GM19467 (cell line): Measurements from ENCODE around the gene RRAS2.
"Not testable (repeated sequence)": the region's sequence is repeated elsewhere in the genome, so short reads cannot be mapped to it uniquely, and the experiment has no call there.

Experiments used
- ATAC-seq: cut with Tn5 transposase; IDR thresholded peaks from one replicate; pipeline ENCODE4 v1.9.1; 2021; ENCODE audit warnings: mild to moderate bottlenecking, moderate library complexity; ENCODE audit not compliant: unreplicated experiment

Gene RRAS2

DNA sequence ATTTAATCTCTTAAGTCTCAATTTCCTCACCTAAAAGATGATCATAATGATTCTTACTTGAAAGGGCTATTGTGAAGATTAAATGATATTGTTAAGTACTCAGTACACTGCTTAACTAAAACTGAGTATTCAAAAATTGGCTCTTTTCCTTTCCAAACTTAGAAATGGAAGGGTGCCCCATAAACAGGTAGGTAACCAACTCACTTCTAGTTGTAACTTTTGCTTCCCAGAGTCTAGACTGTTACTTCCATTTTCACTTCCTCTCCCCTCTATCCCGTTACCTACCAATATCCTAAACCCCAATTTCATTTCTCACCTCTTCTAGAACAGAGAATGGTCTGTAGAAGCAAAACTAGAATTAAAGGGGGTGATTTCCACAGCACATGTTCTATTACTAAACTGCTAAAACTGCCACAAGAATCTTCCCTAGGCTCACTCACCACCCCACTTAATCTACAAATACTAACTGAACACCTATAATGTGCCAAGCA lies 50.0 kb downstream of the RRAS2 start:
- ATAC-seq = peak; percentile 34

DNA sequence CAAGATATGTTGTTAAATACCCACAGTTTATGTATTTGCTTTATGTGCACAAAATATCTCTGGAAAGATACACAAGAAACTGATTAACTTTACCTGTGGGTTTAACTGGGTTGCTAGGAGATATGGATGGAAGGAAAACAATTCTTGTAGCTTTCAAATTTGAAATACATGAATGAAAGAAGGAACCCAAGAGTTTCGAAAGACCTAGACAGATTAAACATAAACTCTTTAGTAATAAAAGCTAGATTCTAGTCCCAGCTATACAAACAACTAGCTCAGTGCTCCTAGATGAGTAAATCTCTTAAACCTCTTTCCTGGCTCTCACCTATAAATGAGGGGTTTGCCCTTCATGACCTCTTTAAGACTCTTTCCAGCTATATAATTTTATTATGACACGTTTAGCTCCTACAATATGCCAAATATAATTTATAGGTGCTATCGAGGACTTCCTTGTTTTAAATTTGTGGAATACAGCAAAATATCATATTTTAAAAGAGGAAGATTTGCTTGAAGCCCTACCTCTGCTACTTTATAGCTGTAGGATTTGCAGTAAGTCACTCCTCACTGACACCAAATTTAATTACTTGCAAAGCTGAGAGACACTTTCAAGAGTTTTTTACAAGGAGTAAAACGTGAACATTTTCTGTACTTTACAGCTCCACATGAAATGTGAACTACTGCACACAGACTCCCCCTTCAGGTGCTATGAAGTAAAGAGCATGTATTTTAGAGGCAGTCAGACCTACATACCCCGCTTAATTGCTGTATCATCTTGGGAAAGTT lies 50.7 kb downstream of the RRAS2 start:
- peak; percentile 34 for ATAC-seq

- ATAC-seq = no peak
These were observed 52.5 kb downstream of the RRAS2 start for GRCh38 chr11:14306481-14306880.

DNA sequence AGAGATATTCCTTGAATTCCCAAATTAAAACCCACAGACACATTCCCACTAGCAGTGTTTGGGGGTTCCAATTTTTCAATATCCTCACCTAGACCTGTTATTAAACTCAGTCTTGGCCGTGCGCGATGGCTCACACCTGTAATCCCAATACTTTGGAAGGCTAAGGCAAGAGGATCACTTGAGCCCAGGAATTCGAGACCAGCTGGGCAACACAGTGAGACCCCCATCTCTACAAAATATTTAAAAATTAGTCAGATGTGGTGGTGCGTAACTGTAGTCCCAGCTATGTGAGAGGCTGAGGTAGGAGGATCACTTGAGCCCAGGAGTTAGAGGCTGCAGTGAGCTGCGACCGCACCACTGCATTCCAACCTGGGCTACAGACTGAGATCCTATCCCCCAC lies 53.3 kb downstream of the RRAS2 start:
- ATAC-seq = no peak

DNA sequence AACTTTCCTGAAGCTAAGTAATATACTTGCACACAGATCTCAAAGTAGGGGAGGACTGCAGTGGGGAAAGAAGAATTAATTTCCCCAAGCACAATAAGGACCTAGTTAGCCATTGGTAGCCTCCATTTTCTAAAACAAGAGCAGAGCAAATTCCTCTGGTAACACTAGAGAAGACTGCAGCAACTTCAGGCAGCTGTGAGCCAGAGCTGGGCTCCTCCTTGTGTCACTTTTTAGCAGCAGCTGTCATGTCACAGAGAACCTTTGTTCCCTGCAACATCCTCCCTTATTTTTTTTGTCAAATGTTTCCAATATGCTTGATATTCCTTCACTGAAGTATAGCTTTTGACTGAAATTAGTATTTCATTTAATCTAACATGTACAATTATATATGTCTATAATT lies 54.4 kb downstream of the RRAS2 start:
- no peak for ATAC-seq

DNA sequence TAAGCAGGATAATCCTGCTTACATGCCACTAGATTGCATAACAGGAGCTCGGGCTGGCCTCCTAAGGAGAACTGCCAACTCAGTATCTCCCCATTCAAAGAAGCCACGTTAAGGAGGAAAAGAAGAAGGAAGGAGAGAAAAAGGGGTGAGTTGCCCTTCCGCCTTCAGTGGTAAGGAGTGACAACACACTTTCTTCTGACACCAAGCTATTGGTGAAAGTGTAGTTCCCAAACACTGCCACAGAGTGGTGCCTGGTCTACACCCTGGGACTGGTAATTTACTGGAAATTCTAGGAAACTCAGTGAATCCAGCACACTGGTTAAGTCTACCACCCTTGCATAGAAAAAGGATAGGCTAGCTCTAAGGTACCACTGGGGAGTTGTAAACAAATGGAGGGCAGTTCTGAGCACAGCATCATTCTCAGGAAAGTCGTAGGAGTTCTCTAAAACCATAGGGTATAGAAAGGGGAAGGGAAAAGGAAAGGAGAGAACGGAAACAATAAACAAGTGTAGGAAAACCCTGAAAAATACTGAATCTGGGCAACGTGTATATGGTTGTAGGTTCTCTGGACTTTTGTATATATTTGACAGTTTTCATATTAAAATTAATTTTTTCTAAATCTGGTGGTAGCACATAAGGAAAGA lies 58.2 kb downstream of the RRAS2 start:
- peak; percentile 90 for ATAC-seq

DNA sequence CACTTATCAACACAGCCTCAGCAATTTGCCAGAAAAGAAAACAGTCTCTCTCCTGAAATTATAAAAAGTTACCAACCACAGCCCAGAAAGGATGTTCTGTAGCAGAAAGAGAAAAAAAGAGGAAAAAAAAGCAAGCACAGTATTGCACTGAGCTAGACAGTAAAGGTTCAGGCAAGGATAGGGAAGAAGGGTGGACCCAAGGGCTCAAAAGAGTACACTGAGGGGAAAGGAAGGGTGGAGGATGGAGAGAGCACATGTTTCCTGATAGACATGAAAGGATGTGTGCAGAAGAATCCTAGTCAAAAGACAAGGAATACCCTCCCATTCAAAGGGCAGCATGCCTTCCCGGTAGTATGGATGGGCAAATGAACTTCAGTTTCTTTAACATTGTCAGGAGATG lies 59.1 kb downstream of the RRAS2 start:
- ATAC-seq = no peak

DNA sequence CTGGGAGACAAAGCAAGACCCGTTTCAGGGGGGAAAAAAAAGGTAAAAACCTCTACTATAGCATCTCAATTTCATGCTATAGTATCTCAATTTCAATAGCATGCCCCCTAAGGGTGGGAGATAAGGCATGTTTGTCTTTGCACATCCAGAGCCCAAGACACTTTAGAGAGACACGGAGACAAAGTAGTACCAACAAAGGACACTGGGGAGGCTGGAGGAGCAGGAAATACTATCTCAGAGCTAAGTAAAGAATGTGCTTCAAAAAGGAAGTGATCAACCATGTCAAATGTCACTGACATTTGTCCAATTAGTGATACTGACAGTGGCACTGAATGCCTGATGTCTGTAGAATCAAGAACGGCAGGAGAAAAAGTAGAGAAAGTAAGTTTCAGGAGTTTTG lies 68.6 kb downstream of the RRAS2 start:
- ATAC-seq = no peak

GRCh38 chr11:14288189-14288935 lies 70.6 kb downstream of the RRAS2 start:
- ATAC-seq = no peak

DNA sequence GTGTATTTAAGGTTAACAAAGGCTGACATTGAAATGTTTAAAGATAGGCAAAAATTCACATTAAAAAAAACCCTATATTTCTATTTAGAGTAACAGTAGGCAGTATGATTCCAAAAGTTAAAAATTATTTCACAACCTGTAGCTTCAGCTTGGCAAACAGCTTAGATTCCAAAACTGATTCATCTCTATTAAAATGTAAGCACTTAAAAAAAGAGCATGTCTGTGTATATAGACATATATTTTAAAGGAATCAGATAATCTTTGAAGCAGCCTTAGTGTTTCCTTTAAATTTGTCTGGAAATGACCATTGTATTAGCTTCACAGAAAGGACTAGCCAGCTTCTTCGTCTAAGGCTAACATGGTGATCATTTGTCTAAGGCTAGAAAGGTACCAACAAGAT lies 80.1 kb downstream of the RRAS2 start:
- ATAC-seq = not testable (repeated sequence)

DNA sequence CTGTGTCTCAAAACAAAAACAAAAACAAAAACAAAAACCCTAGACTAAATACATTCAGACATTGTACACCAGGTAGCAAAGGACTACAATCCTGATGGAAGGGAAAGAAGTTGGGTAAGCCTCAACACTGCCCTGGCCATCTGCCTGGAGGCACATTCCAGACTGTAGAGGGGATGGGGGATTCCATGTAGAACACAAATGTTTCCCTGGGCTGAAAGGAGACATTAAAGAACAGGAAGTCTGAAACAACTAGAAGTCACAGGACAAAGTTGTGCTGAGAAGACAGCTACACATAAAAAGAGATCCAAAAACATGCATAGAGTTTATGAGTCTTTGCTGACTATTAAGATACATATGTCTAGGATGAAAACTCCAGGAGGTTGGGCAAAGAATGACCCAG lies 83.9 kb downstream of the RRAS2 start:
- no peak for ATAC-seq

GRCh38 chr11:14273895-14274294 lies 85.1 kb downstream of the RRAS2 start:
- no peak for ATAC-seq

DNA sequence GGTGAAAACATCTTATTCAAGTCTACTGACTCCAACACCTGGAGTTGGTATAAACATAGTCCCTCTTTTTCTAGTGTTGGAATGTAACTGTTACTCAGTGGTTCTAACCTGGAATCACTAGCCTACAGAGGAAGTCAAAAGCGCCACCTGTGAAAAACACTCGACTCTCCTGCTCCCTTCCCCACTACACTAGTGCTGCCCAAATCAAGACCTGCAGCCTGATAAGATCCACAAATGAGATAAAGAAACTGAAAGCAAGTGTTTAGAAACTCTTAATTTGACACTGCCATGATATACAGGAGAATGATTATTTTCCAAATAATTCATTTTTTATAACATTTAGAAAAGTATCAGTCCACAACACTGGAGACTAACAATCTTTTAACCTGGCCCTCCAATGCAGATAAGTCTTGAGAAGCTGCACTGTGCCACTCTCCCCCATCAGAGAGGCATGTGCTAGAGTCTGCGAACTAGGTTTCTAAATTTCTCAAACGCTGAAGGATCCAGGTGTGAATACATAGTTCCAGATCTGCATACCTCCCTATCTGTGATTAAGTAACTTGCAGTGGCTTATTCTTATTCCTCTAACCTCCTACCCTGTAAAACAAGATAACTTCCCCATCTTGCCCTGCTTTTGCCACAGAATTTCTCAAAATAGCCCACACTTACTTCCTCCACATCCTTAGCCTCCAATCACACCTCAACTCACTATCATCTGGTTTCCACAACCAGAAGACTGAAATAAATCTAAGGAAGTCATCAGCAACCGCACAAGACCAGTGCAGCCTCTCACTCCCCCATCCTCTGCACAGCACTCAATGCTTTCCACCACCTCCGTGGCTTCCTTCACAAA lies 88.1 kb downstream of the RRAS2 start:
- peak; percentile 71 for ATAC-seq

DNA sequence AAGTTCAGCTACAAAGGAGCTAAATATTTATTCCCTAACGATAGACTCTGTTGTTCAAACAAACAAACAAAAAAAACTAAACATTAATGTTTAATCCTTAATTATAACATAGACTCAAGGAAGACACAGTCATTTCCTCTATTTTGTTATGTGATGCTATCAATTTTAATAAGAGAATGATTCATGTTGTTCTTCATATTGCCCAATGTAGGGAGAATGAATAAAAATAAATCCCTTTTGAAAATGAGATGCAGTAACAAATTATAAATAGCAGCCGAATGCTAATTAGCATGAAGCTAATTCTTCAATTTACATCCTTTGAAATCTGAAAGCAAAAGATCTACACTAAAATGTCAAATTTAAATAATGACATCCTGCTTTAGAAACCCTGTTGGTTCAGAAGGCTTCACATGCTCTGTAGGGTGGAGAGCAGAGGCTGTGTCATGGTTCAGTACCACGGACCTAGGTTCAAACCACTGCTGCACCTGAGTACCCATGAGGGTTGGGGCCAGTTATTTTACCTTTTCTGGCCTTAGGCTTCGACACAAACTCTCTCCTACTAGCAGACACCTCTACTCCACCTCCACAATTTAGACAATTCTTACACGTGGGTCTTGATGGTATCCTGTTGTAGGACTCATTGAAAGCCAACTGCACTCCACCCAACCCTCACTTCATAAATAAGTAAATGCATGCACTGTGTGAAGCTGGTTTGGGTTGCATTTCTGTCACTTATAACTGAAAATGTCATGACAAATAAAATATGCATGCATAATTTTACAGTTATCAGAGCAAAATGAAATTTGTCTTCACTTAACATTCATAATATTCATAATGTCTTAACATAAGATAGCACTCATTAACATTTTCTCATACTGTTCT lies 89.0 kb downstream of the RRAS2 start:
- peak; percentile 36 for ATAC-seq

DNA sequence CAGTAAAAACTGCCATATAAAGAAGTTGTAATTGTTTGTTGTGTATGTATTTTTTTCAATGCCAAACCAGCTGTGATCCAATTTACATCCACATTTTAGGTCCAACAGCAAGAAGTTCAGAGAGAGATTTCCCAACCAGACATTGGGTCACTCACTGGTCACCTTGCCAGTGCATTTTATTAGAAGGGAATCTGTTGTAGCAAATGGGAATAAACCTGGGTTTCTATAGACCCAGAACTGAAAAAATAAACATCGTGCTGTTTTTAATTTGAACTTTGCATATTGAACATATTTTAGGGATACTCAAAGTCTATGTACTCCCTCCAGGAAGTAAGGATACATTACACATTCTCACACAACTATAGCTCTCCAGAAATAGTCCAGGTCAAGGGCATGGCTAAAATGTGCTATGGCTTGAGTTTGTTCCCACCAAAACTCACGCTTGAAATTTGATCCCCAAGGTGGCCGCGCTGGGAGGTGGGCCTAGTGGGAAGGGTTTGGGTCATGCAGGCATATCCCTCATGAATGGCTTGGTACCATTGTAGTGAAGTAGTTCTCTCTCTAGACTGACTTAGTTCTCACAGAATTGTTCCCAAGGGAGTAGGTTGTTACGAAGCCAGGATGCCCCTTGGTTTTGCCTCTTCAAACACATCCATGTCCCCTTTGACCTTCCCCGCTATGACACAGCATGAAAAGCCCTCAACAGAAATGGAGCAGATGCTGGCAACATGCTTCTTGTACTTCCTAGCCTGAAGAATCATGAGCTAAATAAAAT lies 90.9 kb downstream of the RRAS2 start:
- ATAC-seq = no peak

GRCh38 chr11:14266622-14267021 lies 92.4 kb downstream of the RRAS2 start:
- ATAC-seq = no peak

DNA sequence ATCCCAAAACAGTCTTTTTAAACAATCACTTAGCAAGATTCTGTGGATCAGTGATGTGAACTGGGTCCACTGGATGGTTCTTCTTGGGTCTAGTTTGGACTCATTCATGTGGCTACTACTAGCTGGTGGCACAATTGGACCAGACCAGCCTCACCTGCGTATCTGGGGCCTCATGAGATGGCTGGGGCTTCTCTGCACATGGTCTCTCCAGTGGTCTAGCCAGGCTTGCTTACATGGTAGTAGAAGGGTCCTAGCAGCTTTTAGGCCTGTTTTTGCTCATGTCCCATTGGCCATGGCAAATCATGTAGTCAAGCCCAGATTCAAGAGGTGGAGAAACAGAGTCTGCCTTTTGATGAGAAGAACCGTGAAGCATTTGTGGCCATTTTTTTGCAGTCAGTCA lies 94.0 kb downstream of the RRAS2 start:
- no peak for ATAC-seq

GRCh38 chr11:14262271-14262846 lies 96.6 kb downstream of the RRAS2 start:
- ATAC-seq = no peak

DNA sequence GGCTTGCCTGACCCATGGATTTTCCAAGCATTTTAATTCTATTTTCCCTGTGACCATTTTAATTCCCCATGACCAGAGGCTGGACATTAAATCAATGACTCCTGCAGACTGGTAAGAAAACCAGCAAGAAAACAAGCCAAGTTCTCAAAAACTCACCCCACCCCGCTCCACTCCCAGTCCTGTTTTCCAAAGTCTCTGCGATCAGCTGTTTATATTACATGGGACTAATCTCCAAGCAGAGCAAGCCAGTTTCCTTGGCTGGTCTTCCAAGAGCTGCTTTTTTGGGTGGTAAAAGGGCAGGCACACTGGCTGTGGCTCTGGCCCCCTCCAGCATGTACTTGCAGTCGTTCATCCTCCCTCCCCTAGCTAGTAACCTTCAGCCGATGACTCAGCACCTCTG lies 97.9 kb downstream of the RRAS2 start:
- ATAC-seq = no peak
